Esophagus muscularis mucosa (tissue), 4 donors: ENCODE data around the gene SLX4IP. TPM values are rescaled to one million over a fixed set of nuclear protein-coding genes. Genes with fewer than 3 reads are reported as not detected.
A peak's percentile ranks its signal among the peaks of the same experiment; 100 is the strongest.

Experiments used
- DNase-seq: peaks from one replicate; pipeline ENCODE4 v3.0.0-alpha.2; 2017; ENCODE audit errors: extremely low spot score
- H3K27ac ChIP-seq, 4 donors: fragments of 200-600 bp; sonication (generic); replicated peaks in 1 of 4; 1 replicate in 3 of 4; 2 replicates in 1 of 4; pipeline ENCODE4 v1.5.1; 2016 to 2019; ENCODE audit warnings: mild to moderate bottlenecking in 1 of 4
- H3K27me3 ChIP-seq, 4 donors: fragments of 200-600 bp; sonication (generic); one replicate each; pipeline versions ENCODE4 v1.5.1 to v1.6.0; 2016 to 2019
- H3K36me3 ChIP-seq, 4 donors: fragments of 200-600 bp; sonication (generic); one replicate each; pipeline ENCODE4 v1.5.1; 2016 to 2019
- H3K4me1 ChIP-seq, 4 donors: fragments of 200-600 bp; sonication (generic); one replicate each; pipeline ENCODE4 v1.5.1; 2016 to 2019
- H3K4me3 ChIP-seq, 4 donors: fragments of 200-600 bp; sonication (generic); 1 replicate in 2 of 4; 2 replicates in 2 of 4; pipeline ENCODE4 v1.5.1; 2016 to 2019; ENCODE audit warnings: mild to moderate bottlenecking in 4 of 4, moderate library complexity in 1 of 4
- H3K9me3 ChIP-seq, 4 donors: fragments of 200-600 bp; sonication (generic); 1 replicate in 3 of 4; 2 replicates in 1 of 4; pipeline ENCODE4 v1.5.1; 2016 to 2019
- CTCF ChIP-seq, 3 experiments: fragments of 200-600 bp in 2 of 3; fragments of 450-650 bp in 1 of 3; sonication (generic) in 2 of 3; IDR thresholded peaks; one replicate each; pipeline ENCODE4 v1.5.1; 2017 to 2019; ENCODE audit warnings: antibody characterized with exemption in 3 of 3, mild to moderate bottlenecking in 2 of 3, moderate library complexity in 1 of 3
- EP300 ChIP-seq: sonication (generic); formaldehyde crosslinking; IDR thresholded peaks from one replicate; pipeline ENCODE4 v1.6.1; 2017; ENCODE audit warnings: antibody characterized with exemption
- POLR2A ChIP-seq: fragments of 450-650 bp; IDR thresholded peaks from one replicate; pipeline ENCODE4 v1.6.1; 2017; ENCODE audit warnings: antibody characterized with exemption, moderate library complexity, mild to moderate bottlenecking, low read depth
- POLR2AphosphoS5 ChIP-seq, 2 donors: sonication (generic); formaldehyde crosslinking; IDR thresholded peaks; one replicate each; pipeline ENCODE4 v1.6.1; 2017; ENCODE audit warnings: antibody characterized with exemption in 2 of 2
- WGBS: methylation state at CpG from one replicate; pipeline ENCODE4 v1.1.5; 2018; 5-methylcytosine and 5-hydroxymethylcytosine counted together
- intact Hi-C: fragments of 100-400 bp; cut with DNase I; formaldehyde crosslinking; loops from one replicate; pipeline ENCODE4 v1.15.1; 2023
- total RNA-seq, 4 donors: library from RNA; depleted of rRNA; stranded (reverse); fragments of >200 nt; gene quantifications; one replicate each; pipeline versions ENCODE4 v1.1.0 to v1.2.1, GENCODE V29; 2016

SLX4IP gene
- total RNA-seq, 4 donors from 2014 or later = 1.2 to 2.1 (median 1.5) TPM

GRCh38 chr20:10543480-10543879 is 108.4 kb downstream of the SLX4IP start:
- H3K9me3 ChIP-seq = no peaks in the 10 kb centered on the region
- 88% methylated on average over 3 of the region's 3 CpGs for WGBS

GRCh38 chr20:10547276-10548114 is 112.4 kb downstream of the SLX4IP start:
- WGBS = 87% methylated on average over 4 of the region's 4 CpGs
- intact Hi-C loops = no loop called here

More at GRCh38 chr20:10543480-10543879, 108.4 kb downstream of the SLX4IP start:
- Histone ChIP-seq H3K27me3 (no peaks in the 10 kb centered on the region), H3K4me1 (peaks cover 0 to 8% (median 4%) of the 10 kb centered on the region in 4 donors), H3K27ac (no peak overlapping the region), H3K4me3 (no peak overlapping the region), H3K36me3 (no peaks in the 10 kb centered on the region)
- no peak for TF ChIP-seq POLR2A
- no peak for TF ChIP-seq EP300
- TF ChIP-seq CTCF (IDR thresholded peaks at IDR 0.05) = no peak
- no peak for TF ChIP-seq POLR2AphosphoS5 (IDR thresholded peaks at IDR 0.05)
- DNase-seq = no peak
- intact Hi-C loops = no loop called here

GRCh38 chr20:10549511-10549910 is 114.4 kb downstream of the SLX4IP start:
- Histone ChIP-seq H3K36me3 (no peaks in the 10 kb centered on the region), H3K27me3 (no peaks in the 10 kb centered on the region), H3K9me3 (no peaks in the 10 kb centered on the region), H3K27ac (no peak overlapping the region), H3K4me3 (no peak overlapping the region), H3K4me1 (peaks cover 0 to 5% (median 0%) of the 10 kb centered on the region in 4 donors)
- TF ChIP-seq POLR2A (no peak), POLR2AphosphoS5 (IDR thresholded peaks at IDR 0.05) (no peak), CTCF (IDR thresholded peaks at IDR 0.05) (no peak), EP300 (no peak)
- intact Hi-C loops = no loop called here
- WGBS = 79% methylated on average over 3 of the region's 3 CpGs
- peak; percentile 42 for DNase-seq

More at GRCh38 chr20:10547276-10548114, 112.4 kb downstream of the SLX4IP start:
- TF ChIP-seq POLR2AphosphoS5 (IDR thresholded peaks at IDR 0.05) = no peak
- no peak for TF ChIP-seq CTCF (IDR thresholded peaks at IDR 0.05)
- TF ChIP-seq EP300 = no peak
- no peak for TF ChIP-seq POLR2A
- Histone ChIP-seq H3K36me3 (no peaks in the 10 kb centered on the region), H3K9me3 (no peaks in the 10 kb centered on the region), H3K4me1 (peaks cover 0 to 5% (median 0%) of the 10 kb centered on the region in 4 donors), H3K27ac (no peak overlapping the region), H3K27me3 (no peaks in the 10 kb centered on the region), H3K4me3 (no peak overlapping the region)
- peak; percentile 66 for DNase-seq

- WGBS = 92% methylated on average over 14 of the region's 14 CpGs
- intact Hi-C loops = loop anchor here (5.0 to 10.0 kb wide), 3 partner anchors 94 to 984 kb away; no protein-coding TSS in a partner anchor
- peak; percentile 74 for DNase-seq
- Histone ChIP-seq H3K36me3 (no peaks in the 10 kb centered on the region), H3K4me3 (no peak overlapping the region), H3K9me3 (no peaks in the 10 kb centered on the region), H3K27me3 (no peaks in the 10 kb centered on the region), H3K4me1 (peaks cover 0 to 5% (median under 1%) of the 10 kb centered on the region in 4 donors), H3K27ac (no peak overlapping the region)
- TF ChIP-seq POLR2A (no peak), EP300 (no peak), CTCF (IDR thresholded peaks at IDR 0.05) (no peak), POLR2AphosphoS5 (IDR thresholded peaks at IDR 0.05) (no peak)
Observed at GRCh38 chr20:10550204-10551118, 115.4 kb downstream of the SLX4IP start.
